ENCODE data around the gene EIF4H. TPM values are rescaled to one million over a fixed set of nuclear protein-coding genes. Genes with fewer than 3 reads are reported as not detected.

Gene EIF4H
- total and polyA plus RNA-seq, 2 of the 8 experiments (the other 6 are each of a cell fraction or from before 2014, with no cell fraction given): 323 to 382 TPM

- DNase-seq (ENCODE audit: low read depth in 1 of 2, low spot score in 2 of 2): peak; percentile 63 to 99
- 0 out of 7 replicates have a peak, but pooled peaks cover 0 to 2% (median 0%) of the 10 kb centered on the region in 4 experiments for H3K4me1 ChIP-seq (replicated peaks in 1 of 4; ENCODE audit: control insufficient read depth in 3 of 4, insufficient read depth in 4 of 4, low read length in 3 of 4)
- no peak overlapping the region for H3K18ac ChIP-seq (ENCODE audit: extremely low read depth, low read length)
- no peaks in the 10 kb centered on the region; the same call in 1 of the 2 replicates for H3K23me2 ChIP-seq (ENCODE audit: low read depth, low read length)
- no peaks in the 10 kb centered on the region for H3K79me2 ChIP-seq (ENCODE audit: control insufficient read depth in 1 of 2, insufficient read depth in 2 of 2, low read length in 2 of 2)
- peak overlapping the region; percentile 94; the same call in 1 of the 2 replicates for H2BK15ac ChIP-seq (ENCODE audit: low read length)
- no peaks in the 10 kb centered on the region for H3K36me3 ChIP-seq (ENCODE audit: control insufficient read depth in 2 of 4, insufficient read depth in 4 of 4, low read length in 3 of 4)
- H2AK5ac ChIP-seq (ENCODE audit: low read depth, low read length): no peak overlapping the region
- 0 out of 2 replicates have a peak overlapping the region, but pooled peaks have one; percentile 7 for H4K8ac ChIP-seq (ENCODE audit: extremely low read depth, insufficient read depth, low read length)
- no peaks in the 10 kb centered on the region for H4K20me1 ChIP-seq (replicated peaks in 1 of 2; ENCODE audit: control insufficient read depth in 1 of 2, insufficient read depth in 2 of 2, low read length in 2 of 2)
- H2AFZ ChIP-seq (ENCODE audit: low read length): no peak overlapping the region; the same call in 1 of the 2 replicates
- no peaks in the 10 kb centered on the region for H3K27me3 ChIP-seq (replicated peaks in 1 of 4; ENCODE audit: control insufficient read depth in 3 of 4, extremely low read depth in 1 of 4, insufficient read depth in 3 of 4, low read length in 3 of 4)
- H3K9ac ChIP-seq (replicated peaks in 1 of 4; ENCODE audit: extremely low read depth in 1 of 4, low read depth in 3 of 4, low read length in 3 of 4): no peak overlapping the region
- H3K14ac ChIP-seq (ENCODE audit: insufficient read length): no peak overlapping the region
- no peak overlapping the region for H2BK20ac ChIP-seq (ENCODE audit: low read length)
- H3K79me1 ChIP-seq (ENCODE audit: low read depth, low read length): no peaks in the 10 kb centered on the region
- H2BK12ac ChIP-seq (ENCODE audit: low read depth, low read length): 0 out of 2 replicates have a peak overlapping the region, but pooled peaks have one; percentile 39
- no peak overlapping the region for H4K91ac ChIP-seq (replicated peaks; ENCODE audit: insufficient read length, low read length)
- FAIRE-seq: no peak
- no peak overlapping the region for H3K4me2 ChIP-seq (ENCODE audit: insufficient read depth in 1 of 2, low read depth in 2 of 2, low read length in 2 of 2)
- no peaks in the 10 kb centered on the region for H3K9me3 ChIP-seq (ENCODE audit: insufficient read depth in 2 of 2, low read depth in 1 of 2, low read length in 1 of 2)
- H3K4me3 ChIP-seq (ENCODE audit: extremely low read depth in 1 of 4, insufficient read depth in 2 of 4, low read depth in 3 of 4, low read length in 4 of 4): no peak overlapping the region
- H3K4ac ChIP-seq (replicated peaks; ENCODE audit: insufficient read length, low read depth, low read length): no peak overlapping the region
- no peak overlapping the region for H2BK120ac ChIP-seq (replicated peaks; ENCODE audit: low read depth, low read length)
- no peak overlapping the region for H2BK5ac ChIP-seq (ENCODE audit: low read depth, low read length)
- 30% methylated on average over 23 of the region's 23 CpGs; no CpG with 5 or more reads in 1 of the 2 experiments for WGBS, 2 experiments (ENCODE audit: extremely low coverage in 1 of 2, insufficient coverage in 1 of 2, insufficient read length in 1 of 2, insufficient replicate concordance in 2 of 2, low coverage in 1 of 2, low lambda C conversion rate in 2 of 2, missing lambda C conversion rate in 1 of 2)
- no peak overlapping the region for H4K5ac ChIP-seq (ENCODE audit: insufficient read length, low read depth, low read length)
- H3K27ac ChIP-seq (ENCODE audit: low read depth, low read length): no peak overlapping the region
- H3K56ac ChIP-seq (replicated peaks; ENCODE audit: insufficient read length, low read depth, low read length): no peak overlapping the region
- POLR2A ChIA-PET (ENCODE audit: partially characterized antibody): interaction anchor here (0.6 to 2.6 kb wide), 4 partner anchors 8 to 198 kb away, joined by 3 to 7 read pairs (median 3); no protein-coding TSS in a partner anchor
- H3K23ac ChIP-seq (ENCODE audit: insufficient read length): no peak overlapping the region
- CTCF ChIA-PET (ENCODE audit: partially characterized antibody): interaction anchor here (0.6 to 11.6 kb wide), 75 partner anchors 9 to 832 kb away, joined by 3 to 132 read pairs (median 5); partner anchors contain the start of genes CLIP2 and RFC2
- TF ChIP-seq TAF1 (IDR thresholded peaks at IDR 0.05; ENCODE audit: low read depth, low read length) (no peak), ASH2L (IDR thresholded peaks at IDR 0.05; ENCODE audit: low read length) (peak; percentile 21)
These were observed 32.5 kb downstream of the EIF4H start for GRCh38 chr7:74206589-74207120.

Data from H1 (cell line).